A673 (cell line): ENCODE measurements around the gene OSBP2. TPM values are rescaled to one million over a fixed set of nuclear protein-coding genes. Genes with fewer than 3 reads are reported as not detected.

Experiments
- BruUV-seq: library from RNA; stranded (reverse); fragments of 400-500 nt; replicated peaks from 2 replicates; lab custom pipeline; 2021; lab: Mats Ljungman, UMichigan
- CTCF ChIA-PET: fragments of 300-600 bp; sonication (Branson Sonifier 250); formaldehyde crosslinking; loops from one replicate; lab custom pipeline; 2022; ENCODE audit warnings: antibody characterized with exemption; lab: Charles Lee
- POLR2A ChIA-PET: fragments of 300-600 bp; sonication (Branson Sonifier 250); formaldehyde crosslinking; loops from one replicate; lab custom pipeline; 2022; ENCODE audit warnings: antibody characterized with exemption; ENCODE audit not compliant: low non-redundant PET; lab: Charles Lee
- DNase-seq: peaks from one replicate; pipeline ENCODE4 v3.0.0-alpha.2; 2015; ENCODE audit warnings: low spot score
- H3K27ac ChIP-seq: fragments of 200-600 bp; sonication (generic); 2 replicates; pipeline ENCODE4 v1.5.1; 2016; ENCODE audit warnings: mixed run types, low read depth, mild to moderate bottlenecking, mixed read lengths, antibody characterized with exemption, low read length; ENCODE audit not compliant: poor library complexity, severe bottlenecking
- H3K27me3 ChIP-seq: fragments of 200-600 bp; sonication (generic); replicated peaks from 2 replicates; pipeline ENCODE4 v1.6.1; 2017; ENCODE audit warnings: mixed run types, low read depth, mild to moderate bottlenecking, mixed read lengths, antibody characterized with exemption, low read length; ENCODE audit not compliant: insufficient read depth, poor library complexity
- H3K36me3 ChIP-seq: fragments of 200-600 bp; sonication (generic); 2 replicates; pipeline ENCODE4 v1.6.1; 2016; ENCODE audit warnings: mixed run types, mild to moderate bottlenecking, mixed read lengths, antibody characterized with exemption, low read length; ENCODE audit not compliant: insufficient read depth, poor library complexity, severe bottlenecking
- H3K4me1 ChIP-seq: fragments of 200-600 bp; sonication (generic); 2 replicates; pipeline ENCODE4 v1.6.1; 2017; ENCODE audit warnings: mixed run types, mild to moderate bottlenecking, mixed read lengths, antibody characterized with exemption, low read length; ENCODE audit not compliant: insufficient read depth, poor library complexity, severe bottlenecking
- H3K4me3 ChIP-seq: fragments of 200-600 bp; sonication (generic); 2 replicates; pipeline ENCODE4 v1.5.1; 2016; ENCODE audit warnings: low read depth, mixed run types, mild to moderate bottlenecking, mixed read lengths, low read length; ENCODE audit not compliant: poor library complexity, severe bottlenecking
- H3K9me3 ChIP-seq: fragments of 200-600 bp; sonication (generic); 2 replicates; pipeline ENCODE4 v1.6.1; 2016; ENCODE audit warnings: mixed run types, low read depth, mild to moderate bottlenecking, mixed read lengths, antibody characterized with exemption, low read length; ENCODE audit not compliant: poor library complexity, severe bottlenecking
- CTCF ChIP-seq: fragments of 300-800, 200-600 bp; sonication (generic); conservative IDR thresholded peaks from 2 replicates; pipeline ENCODE4 v1.5.1; 2017; ENCODE audit warnings: low read depth, mild to moderate bottlenecking, antibody characterized with exemption, low read length, moderate library complexity, mixed read lengths
- EZH2 ChIP-seq: fragments of 200-600 bp; sonication (generic); IDR thresholded peaks from 2 replicates; pipeline ENCODE4 v1.6.1; 2017; ENCODE audit warnings: borderline replicate concordance, low read depth, mild to moderate bottlenecking, mixed read lengths, antibody characterized with exemption, low read length; ENCODE audit not compliant: poor library complexity, severe bottlenecking
- intact Hi-C: fragments of 100-400 bp; cut with micrococcal nuclease; formaldehyde crosslinking; loops from one replicate; pipeline ENCODE4 v1.10.0; 2022; ENCODE audit not compliant: unreplicated experiment
- total RNA-seq: library from RNA; stranded (reverse); gene quantifications from 2 replicates; pipeline ENCODE4 v1.2.3, GENCODE V29; 2021

OSBP2 gene
- total RNA-seq, 1 experiment from 2014 or later = 1.8 TPM

- Histone ChIP-seq H3K4me1 (no peaks in the 10 kb centered on the region), H3K27me3 (no peaks in the 10 kb centered on the region), H3K27ac (no peak overlapping the region), H3K9me3 (no peaks in the 10 kb centered on the region), H3K36me3 (no peaks in the 10 kb centered on the region), H3K4me3 (no peak overlapping the region)
- TF ChIP-seq CTCF (no peak), EZH2 (no peak)
- CTCF ChIA-PET = interaction anchor here (0.7 kb wide), 1 partner anchor 782 kb away, joined by 6 read pairs; no protein-coding TSS in a partner anchor
- POLR2A ChIA-PET = no interaction called here
- intact Hi-C loops = no loop called here
- no peak for DNase-seq
- BruUV-seq = no TSS peak
These were observed 29.4 kb upstream of the OSBP2 start for GRCh38 chr22:30665266-30665665.

GRCh38 chr22:30665786-30666185, 28.9 kb upstream of the OSBP2 start:
- H3K9me3 ChIP-seq = no peaks in the 10 kb centered on the region
- no peaks in the 10 kb centered on the region for H3K36me3 ChIP-seq
- DNase-seq = no peak
- no TSS peak for BruUV-seq
- CTCF ChIA-PET = no interaction called here
- POLR2A ChIA-PET = no interaction called here
- H3K27me3 ChIP-seq = no peaks in the 10 kb centered on the region
- H3K27ac ChIP-seq = no peak overlapping the region
- TF ChIP-seq EZH2 = no peak
- intact Hi-C loops = no loop called here
- H3K4me1 ChIP-seq = no peaks in the 10 kb centered on the region
- H3K4me3 ChIP-seq = no peak overlapping the region

GRCh38 chr22:30667107-30667493, 27.6 kb upstream of the OSBP2 start:
- ChIA-PET CTCF (no interaction called here), POLR2A (no interaction called here)
- no TSS peak for BruUV-seq
- H3K36me3 ChIP-seq = no peaks in the 10 kb centered on the region
- TF ChIP-seq EZH2 (no peak), CTCF (no peak)
- intact Hi-C loops = no loop called here
- H3K4me3 ChIP-seq = peak overlapping the region; percentile 86
- H3K27ac ChIP-seq = no peak overlapping the region
- no peaks in the 10 kb centered on the region for H3K27me3 ChIP-seq
- DNase-seq = no peak
- no peaks in the 10 kb centered on the region for H3K9me3 ChIP-seq
- no peaks in the 10 kb centered on the region for H3K4me1 ChIP-seq
